ENCODE results near the gene ZNF382. TPM values are rescaled to one million over a fixed set of nuclear protein-coding genes. Genes with fewer than 3 reads are reported as not detected.

ZNF382 gene
- total and polyA plus RNA-seq, 2 donors (not counting 3 experiments of a cell fraction or from before 2014, with no cell fraction given): 1.4 to 4.3 TPM

GRCh38 chr19:36635342-36635741 is 30.2 kb downstream of the ZNF382 start:
- intact Hi-C loops (cut with micrococcal nuclease): no loop called here
- dilution Hi-C loops (cut with MboI; ENCODE audit: extremely low pct_ligation_motif_present, low sequenced_read_pairs): no loop called here
- TF ChIP-seq POLR2A (IDR thresholded peaks at IDR 0.05; ENCODE audit: low read depth, low read length): no peak
- no peak for TF ChIP-seq EZH2 (IDR thresholded peaks at IDR 0.05; ENCODE audit: borderline replicate concordance, low read depth, low read length, severe bottlenecking)
- Histone ChIP-seq H3K4me1 (ENCODE audit: control insufficient read depth, extremely low read depth, insufficient read depth, low read length) (no peaks in the 10 kb centered on the region), H2AFZ (ENCODE audit: low read depth, low read length) (no peak overlapping the region), H4K20me1 (replicated peaks; ENCODE audit: control insufficient read depth, extremely low read depth, insufficient read depth, low read length) (no peaks in the 10 kb centered on the region), H3K4me3 (replicated peaks in 1 of 3; ENCODE audit: insufficient read depth in 1 of 3, low read depth in 1 of 3, low read length in 3 of 3) (no peak overlapping the region), H3K36me3 (ENCODE audit: control insufficient read depth in 2 of 2, extremely low read depth in 1 of 2, insufficient read depth in 2 of 2, low read length in 2 of 2) (peaks cover 0 to 2% of the 10 kb centered on the region in 2 experiments), H3K4me2 (ENCODE audit: insufficient read depth, low read length) (no peak overlapping the region), H3K27ac (ENCODE audit: insufficient read depth, low read depth, low read length) (no peak overlapping the region), H3K79me2 (ENCODE audit: control insufficient read depth, insufficient read depth, low read length) (no peaks in the 10 kb centered on the region), H3K9ac (replicated peaks; ENCODE audit: extremely low read depth, insufficient read depth, low read length) (no peak overlapping the region), H3K27me3 (ENCODE audit: control insufficient read depth in 2 of 2, insufficient read depth in 2 of 2, low read length in 2 of 2) (no peaks in the 10 kb centered on the region), H3K9me3 (replicated peaks; ENCODE audit: control insufficient read depth, insufficient read depth, low read length) (peaks cover 6% of the 10 kb centered on the region), H3K9me1 (replicated peaks; ENCODE audit: control insufficient read depth, extremely low read depth, insufficient read depth, low read length) (no peaks in the 10 kb centered on the region)
- DNase-seq (ENCODE audit: low read depth, low spot score): no peak
- ChIA-PET POLR2A (no interaction called here), CTCF (no interaction called here)
- FAIRE-seq: no peak
- no TSS peak for BruUV-seq (replicated peaks)

GRCh38 chr19:36638862-36639510 is 33.9 kb downstream of the ZNF382 start:
- TF ChIP-seq MAX (IDR thresholded peaks at IDR 0.05; ENCODE audit: insufficient read depth, insufficient read length) (no peak), EZH2 (IDR thresholded peaks at IDR 0.05; ENCODE audit: borderline replicate concordance, low read depth, low read length, severe bottlenecking) (no peak), POLR2A (IDR thresholded peaks at IDR 0.05; ENCODE audit: low read depth, low read length) (no peak), GATA2 (IDR thresholded peaks at IDR 0.05; ENCODE audit: insufficient read depth, insufficient read length, low read depth, low read length) (no peak), MYC (IDR thresholded peaks at IDR 0.05; ENCODE audit: low read depth, low read length) (no peak), POLR2AphosphoS5 (IDR thresholded peaks at IDR 0.05; ENCODE audit: insufficient read depth, low read depth, low read length) (no peak), CTCF (IDR thresholded peaks at IDR 0.05; ENCODE audit: extremely low read depth in 1 of 2, insufficient read depth in 1 of 2, low read depth in 1 of 2, low read length in 2 of 2) (no peak), JUN (IDR thresholded peaks at IDR 0.05; ENCODE audit: borderline replicate concordance, insufficient read depth, insufficient read length, low read depth) (no peak), FOS (IDR thresholded peaks at IDR 0.05; ENCODE audit: borderline replicate concordance, insufficient read depth, low read length) (no peak)
- Histone ChIP-seq H2AFZ (ENCODE audit: low read depth, low read length) (no peak overlapping the region), H3K9ac (replicated peaks; ENCODE audit: extremely low read depth, insufficient read depth, low read length) (no peak overlapping the region), H3K4me3 (replicated peaks in 1 of 3; ENCODE audit: insufficient read depth in 1 of 3, low read depth in 1 of 3, low read length in 3 of 3) (no peak overlapping the region), H3K4me1 (ENCODE audit: control insufficient read depth, extremely low read depth, insufficient read depth, low read length) (no peaks in the 10 kb centered on the region), H3K9me1 (replicated peaks; ENCODE audit: control insufficient read depth, extremely low read depth, insufficient read depth, low read length) (no peaks in the 10 kb centered on the region), H3K27ac (ENCODE audit: insufficient read depth, low read depth, low read length) (no peak overlapping the region), H3K9me3 (replicated peaks; ENCODE audit: control insufficient read depth, insufficient read depth, low read length) (peaks cover 8% of the 10 kb centered on the region), H4K20me1 (replicated peaks; ENCODE audit: control insufficient read depth, extremely low read depth, insufficient read depth, low read length) (no peaks in the 10 kb centered on the region), H3K79me2 (ENCODE audit: control insufficient read depth, insufficient read depth, low read length) (no peaks in the 10 kb centered on the region), H3K36me3 (ENCODE audit: control insufficient read depth in 2 of 2, extremely low read depth in 1 of 2, insufficient read depth in 2 of 2, low read length in 2 of 2) (peaks cover 0 to 2% of the 10 kb centered on the region in 2 experiments), H3K27me3 (ENCODE audit: control insufficient read depth in 2 of 2, insufficient read depth in 2 of 2, low read length in 2 of 2) (no peaks in the 10 kb centered on the region), H3K4me2 (ENCODE audit: insufficient read depth, low read length) (no peak overlapping the region)
- peak; percentile 1 for DNase-seq (ENCODE audit: low read depth, low spot score)
- intact Hi-C loops (cut with micrococcal nuclease) (no loop called here), dilution Hi-C loops (cut with MboI; ENCODE audit: extremely low pct_ligation_motif_present, low sequenced_read_pairs) (no loop called here)
- no TSS peak for BruUV-seq (replicated peaks)
- ChIA-PET CTCF (no interaction called here), POLR2A (no interaction called here)
- FAIRE-seq: no peak
